ENCODE measurements around the gene ZDBF2.
"Not testable (repeated sequence)": the region's sequence is repeated elsewhere in the genome, so short reads cannot be mapped to it uniquely, and the experiment has no call there.

The ZDBF2 gene

DNA sequence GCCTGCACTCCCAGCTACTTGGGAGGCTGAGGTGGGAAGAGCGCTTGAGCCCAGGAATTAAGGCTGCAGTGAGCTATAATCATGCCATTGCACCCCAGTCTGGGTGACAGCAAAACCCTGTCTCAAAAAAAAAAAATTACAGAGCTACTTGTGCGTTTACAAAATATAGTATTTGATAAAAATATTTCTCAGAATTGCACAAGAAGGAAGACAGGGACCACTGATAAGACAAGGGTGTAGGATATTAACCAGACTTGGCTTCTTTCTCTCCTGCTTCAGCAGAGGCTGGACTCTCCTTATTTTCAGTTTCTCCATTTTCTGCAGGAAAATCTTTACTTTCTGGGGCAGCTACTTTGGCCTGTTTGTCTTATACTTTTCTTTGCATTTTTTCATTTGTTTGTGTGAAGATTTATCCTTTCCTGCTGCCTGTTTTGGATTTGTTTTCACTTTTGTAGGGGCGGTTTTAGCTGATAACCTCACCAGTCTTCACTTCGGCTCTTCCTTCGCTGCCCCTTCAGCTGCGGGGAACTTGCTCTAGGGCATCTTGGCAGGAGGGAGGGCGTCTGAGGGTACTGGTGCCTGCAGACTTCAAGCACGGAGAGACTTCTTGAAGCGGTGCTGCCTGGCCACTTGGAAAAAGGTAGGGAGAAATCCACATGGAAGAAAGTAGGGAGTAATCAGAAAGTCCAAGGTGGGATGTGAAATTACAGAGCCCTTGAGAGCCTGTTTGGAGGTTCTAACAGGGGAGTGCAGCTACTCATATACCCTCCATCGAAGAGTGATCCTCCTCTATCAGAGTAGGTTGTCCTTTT, 14.9 kb upstream of the ZDBF2 start:
- no peak for DNase-seq

DNA sequence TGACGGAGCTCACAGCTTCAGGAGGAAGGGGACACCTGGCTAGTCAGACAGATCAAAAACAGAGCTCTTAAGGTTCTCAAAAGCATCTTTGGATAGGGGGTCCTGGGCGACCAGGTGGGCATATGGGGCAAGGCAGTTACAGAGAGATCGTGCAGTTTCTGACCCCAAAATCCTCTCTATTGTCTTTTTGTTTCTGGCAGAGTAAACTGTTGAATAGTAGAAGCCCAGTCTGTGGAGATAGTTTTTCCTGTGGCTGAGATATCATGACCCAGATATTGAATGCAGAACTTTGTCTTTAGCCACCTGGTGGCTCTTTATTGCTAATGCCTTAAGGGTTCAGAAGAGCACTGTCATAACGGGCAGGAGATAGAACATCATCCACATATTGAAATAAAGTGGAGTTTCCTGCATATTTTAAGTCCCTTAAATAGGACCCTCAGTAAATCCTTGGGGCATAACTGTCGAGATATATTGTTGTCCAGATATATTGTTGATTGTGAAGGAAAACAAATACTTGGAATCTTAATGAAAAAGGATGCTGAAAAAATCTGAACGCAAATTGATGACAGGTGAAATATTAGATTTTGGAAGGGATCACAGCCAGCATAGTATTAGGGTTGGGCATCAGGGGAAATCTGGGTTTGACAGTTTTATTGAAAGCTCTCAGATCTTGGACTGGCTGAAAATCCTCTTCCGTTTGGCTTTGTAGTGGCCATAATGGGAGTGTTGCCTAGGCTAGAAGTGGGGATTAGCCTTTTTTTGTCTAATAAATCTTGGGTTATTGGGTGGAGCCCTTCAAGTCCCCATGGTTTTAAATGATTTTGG, 14.1 kb upstream of the ZDBF2 start:
- DNase-seq: peak; percentile 14

GRCh38 chr2:206263959-206264603, 10.4 kb upstream of the ZDBF2 start:
- DNase-seq: no peak

GRCh38 chr2:206266130-206267125, 8.0 kb upstream of the ZDBF2 start:
- no peak for DNase-seq

- DNase-seq: no peak
Measured at GRCh38 chr2:206267567-206267966, 6.9 kb upstream of the ZDBF2 start.

GRCh38 chr2:206271065-206271464, 3.4 kb upstream of the ZDBF2 start:
- DNase-seq: no peak

DNA sequence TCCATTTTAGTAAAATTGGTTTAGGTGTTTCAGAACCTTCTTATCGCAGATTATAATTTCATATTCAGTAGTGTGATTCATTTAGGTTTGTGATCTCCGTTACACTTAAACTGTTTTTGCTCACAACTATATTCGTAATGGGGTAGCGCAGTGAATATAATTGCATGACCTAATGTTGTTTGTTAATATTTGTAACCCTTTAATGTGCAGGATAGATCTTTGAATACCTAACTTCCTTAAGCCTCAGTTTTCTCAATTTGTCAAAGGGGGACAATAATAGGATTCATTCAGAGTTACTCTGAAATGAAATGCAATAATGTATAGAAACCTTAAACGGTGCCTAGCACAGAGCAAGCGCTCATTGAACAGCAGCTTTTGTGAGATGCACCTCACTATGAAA, 558 bp upstream of the ZDBF2 start:
- no peak for DNase-seq

DNA sequence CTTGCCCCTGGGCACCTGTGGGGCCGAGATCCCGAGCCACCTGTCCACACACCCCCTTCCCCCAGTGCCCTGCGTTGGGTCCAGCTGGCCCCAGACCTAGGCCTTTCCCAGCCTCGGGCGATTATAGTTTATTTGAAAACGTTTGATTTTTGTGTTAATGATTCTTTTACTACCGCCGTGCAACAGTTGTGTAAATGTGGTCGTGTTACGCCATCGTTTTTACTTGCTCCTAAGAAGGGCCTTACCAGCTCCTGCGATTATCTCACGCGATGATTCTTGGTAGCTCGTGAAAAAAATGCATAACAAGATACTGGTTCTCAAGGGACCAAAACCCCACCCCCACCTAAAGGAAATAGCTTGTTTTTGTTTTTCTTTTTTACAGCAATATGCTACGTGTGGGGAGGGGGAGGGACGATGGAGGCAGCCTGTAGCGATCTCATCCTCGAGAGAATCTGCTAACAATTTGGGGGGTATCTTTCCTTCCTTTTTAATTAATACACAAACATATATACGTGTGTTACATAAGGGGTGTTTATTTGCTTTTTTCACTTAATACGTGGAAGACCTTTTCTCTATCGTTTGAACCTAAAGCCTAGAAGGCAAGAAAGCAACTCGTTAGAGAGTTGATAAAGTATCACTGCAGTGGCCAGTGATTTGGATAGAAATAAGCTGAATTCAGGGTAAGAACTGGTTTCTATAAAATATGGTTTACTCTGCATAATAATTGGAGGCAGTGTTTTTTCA, 1.0 kb downstream of the ZDBF2 start:
- peak; percentile 36 for DNase-seq

DNA sequence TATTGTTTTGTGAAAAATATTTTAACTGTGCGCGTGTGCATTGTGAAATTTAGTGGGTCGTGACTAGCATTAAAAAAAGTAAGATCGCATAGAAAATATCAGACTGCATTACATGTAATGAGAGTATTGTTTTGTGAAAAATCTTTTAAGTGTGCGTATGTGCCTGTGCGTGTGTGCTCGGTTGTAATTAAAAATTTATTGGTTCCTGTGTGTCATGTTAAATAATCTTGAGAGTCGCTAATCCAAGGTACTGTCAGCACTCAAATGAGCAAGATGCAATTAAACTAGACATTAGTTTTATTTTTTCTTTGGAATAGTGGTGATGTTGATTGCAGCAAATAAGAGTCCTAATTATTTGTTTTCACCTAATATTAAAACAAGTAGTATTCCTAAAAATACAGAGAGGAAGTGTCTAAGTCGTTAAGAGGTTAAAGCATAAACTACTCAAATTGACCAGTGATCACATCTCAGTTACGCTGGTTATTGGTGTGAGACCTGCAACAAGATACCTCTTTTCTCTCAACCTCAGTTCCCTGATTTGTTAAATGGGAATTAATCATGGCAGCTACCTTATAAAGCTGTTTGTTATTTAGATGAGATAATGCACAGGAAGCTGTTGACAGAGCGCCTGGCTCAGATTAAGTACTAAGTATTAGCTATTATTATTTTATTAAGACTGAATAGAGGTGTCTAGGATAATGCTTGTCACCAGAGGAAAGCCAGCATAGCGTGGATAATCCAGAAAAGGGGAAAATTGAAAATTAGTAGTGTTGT, 1.9 kb downstream of the ZDBF2 start:
- DNase-seq: no peak

DNA sequence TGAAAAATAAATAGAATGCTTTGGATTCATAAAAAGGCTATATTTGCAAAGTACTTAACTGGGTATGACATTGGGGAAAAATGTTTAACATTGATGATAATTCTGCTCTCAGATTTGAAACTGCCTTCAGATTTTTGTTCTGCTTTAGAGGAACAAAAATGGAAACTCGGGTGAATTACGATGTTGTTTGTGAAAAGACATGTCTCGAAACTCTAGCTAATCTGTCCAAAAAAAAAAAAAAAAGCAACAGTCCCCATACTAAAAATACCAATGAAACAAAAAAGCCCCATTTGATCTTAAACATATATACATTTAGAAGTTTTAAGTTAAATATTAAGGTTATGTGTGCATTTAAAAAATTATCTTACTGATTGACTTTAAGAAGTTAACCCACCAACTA, 3.0 kb downstream of the ZDBF2 start:
- DNase-seq: no peak

- DNase-seq: no peak
Measured at GRCh38 chr2:206282746-206283145, 8.3 kb downstream of the ZDBF2 start.

GRCh38 chr2:206287197-206287596, 12.7 kb downstream of the ZDBF2 start:
- no peak for DNase-seq

DNA sequence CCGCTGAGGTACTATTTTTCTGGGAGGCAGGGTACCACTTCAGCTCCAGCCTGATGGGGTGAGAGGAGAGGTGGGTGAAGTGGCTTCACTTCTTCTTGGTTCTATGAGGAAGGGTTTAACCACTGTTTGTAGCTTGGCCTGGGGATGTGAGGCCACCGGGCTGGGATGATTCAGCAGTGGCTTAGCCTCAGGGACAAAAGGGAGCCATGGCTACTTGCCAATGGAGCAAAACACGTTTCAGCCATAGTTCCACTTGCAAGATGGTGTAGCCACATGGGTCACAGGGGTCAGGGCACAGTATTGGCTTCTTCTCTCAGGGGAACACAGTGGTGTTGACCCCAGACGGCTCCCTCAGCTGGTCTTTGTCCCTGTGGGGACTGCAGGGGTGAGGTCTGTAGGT, 14.9 kb downstream of the ZDBF2 start:
- no peak for DNase-seq

DNA sequence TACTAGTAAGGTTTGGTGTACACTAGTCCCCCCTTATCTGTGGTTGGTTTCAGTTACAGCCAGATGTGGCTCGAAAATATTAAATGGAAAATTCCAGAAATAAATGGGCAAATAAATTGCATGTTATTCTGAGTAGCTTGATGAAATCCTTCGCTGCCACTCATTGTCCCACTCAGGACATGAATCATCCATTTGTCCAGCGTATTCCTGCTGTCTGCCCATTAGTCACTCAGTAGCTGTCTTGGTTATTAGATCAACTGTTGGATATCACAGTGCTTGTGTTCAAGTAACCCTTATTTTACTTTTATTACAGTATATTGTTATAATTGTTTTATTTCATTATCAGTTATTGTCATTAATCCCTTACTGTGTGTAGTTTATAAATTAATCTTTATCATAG, 21.7 kb downstream of the ZDBF2 start:
- DNase-seq: peak; percentile 28

GRCh38 chr2:206299608-206300007, 25.1 kb downstream of the ZDBF2 start:
- DNase-seq: not testable (repeated sequence)

DNA sequence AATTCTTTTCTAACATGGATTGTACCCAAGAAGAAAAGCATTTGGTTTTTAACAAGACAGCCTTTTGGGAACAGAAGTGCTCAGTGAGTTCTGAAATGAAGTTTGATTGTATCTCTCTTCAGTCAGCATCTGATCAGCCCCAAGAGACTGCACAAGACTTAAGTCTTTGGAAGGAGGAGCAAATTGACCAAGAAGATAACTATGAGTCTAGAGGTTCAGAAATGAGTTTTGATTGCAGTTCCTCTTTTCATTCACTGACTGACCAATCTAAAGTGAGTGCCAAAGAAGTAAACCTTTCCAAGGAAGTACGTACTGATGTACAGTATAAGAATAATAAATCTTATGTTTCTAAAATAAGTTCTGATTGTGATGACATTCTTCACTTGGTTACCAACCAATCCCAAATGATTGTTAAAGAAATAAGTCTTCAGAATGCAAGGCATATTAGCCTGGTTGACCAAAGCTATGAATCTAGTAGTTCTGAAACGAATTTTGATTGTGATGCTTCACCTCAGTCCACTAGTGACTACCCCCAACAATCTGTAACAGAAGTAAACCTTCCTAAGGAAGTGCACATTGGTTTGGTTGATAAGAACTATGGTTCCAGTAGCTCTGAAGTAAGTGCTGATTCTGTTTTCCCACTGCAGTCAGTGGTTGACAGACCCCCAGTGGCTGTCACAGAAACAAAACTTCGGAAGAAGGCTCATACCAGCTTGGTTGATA, 31.2 kb downstream of the ZDBF2 start:
- no peak for DNase-seq

GRCh38 chr2:206311026-206311425, 36.6 kb downstream of the ZDBF2 start:
- DNase-seq: no peak

DNA sequence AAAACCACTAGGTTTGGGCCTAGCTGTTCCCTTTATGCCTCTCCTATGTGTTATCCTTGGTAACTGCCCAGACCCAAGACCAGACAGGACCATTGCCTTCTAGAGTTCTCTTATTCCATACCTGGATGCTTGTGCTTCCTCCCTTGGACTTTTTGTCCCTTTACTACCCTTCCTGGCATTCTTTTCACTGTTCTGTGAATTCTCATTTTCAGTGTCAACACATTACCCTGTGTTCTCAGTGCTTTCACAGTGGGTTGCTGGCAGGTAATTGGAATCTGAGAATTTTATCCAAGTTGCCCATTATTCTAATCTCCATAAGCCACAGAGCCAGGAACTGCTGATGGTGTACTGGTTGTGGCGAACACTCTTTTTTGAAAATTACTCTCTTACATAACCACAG, 41.7 kb downstream of the ZDBF2 start:
- no peak for DNase-seq

- DNase-seq: no peak
Measured at GRCh38 chr2:206323033-206323432, 48.6 kb downstream of the ZDBF2 start.

DNA sequence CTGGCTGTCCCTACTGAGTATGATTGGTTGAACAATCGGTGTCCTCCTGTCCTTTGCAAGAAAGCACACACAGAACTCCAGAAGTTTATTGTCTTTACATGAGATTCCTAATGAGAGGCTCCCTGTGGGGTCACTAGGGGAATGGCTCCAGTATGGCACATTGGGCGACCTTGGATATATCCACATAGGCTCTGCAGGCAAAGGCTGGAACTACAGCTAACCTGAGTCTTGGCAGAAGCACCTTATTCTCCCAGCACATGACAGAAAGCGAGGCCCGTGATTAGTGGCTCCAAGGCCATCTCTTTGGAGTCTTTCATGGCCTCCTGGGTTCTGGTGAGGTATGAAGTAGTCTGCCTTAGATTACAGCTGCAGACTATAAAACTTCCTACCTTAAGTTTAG, 49.0 kb downstream of the ZDBF2 start:
- DNase-seq: no peak

Measured in fibroblast of skin of right biceps (primary cell).